Kidney (tissue), 14 donors: ENCODE measurements around the gene XYLT1. TPM values are rescaled to one million over a fixed set of nuclear protein-coding genes. Genes with fewer than 3 reads are reported as not detected.

Source experiments
- DNase-seq, 5 donors: peaks; one replicate each; pipeline ENCODE4 v3.0.0-alpha.2; 2013 to 2020
- FAIRE-seq: peaks from 2 replicates; lab custom pipeline; 2012; peaks lifted over from hg19 to GRCh38; lab: Jason Lieb, UNC
- H3K27ac ChIP-seq, 2 donors: one replicate each; pipeline ENCODE4 v1.7.0; 2013; ENCODE audit warnings: low read depth in 2 of 2, low read length in 2 of 2, inconsistent platforms in 1 of 2
- H3K27me3 ChIP-seq: one replicate; pipeline ENCODE4 v1.7.1; 2013; ENCODE audit warnings: low read length, inconsistent platforms; ENCODE audit not compliant: control insufficient read depth, insufficient read depth
- H3K36me3 ChIP-seq, 3 donors: one replicate each; pipeline versions ENCODE4 v1.7.0 to v1.7.1; 2013; ENCODE audit warnings: low read length in 3 of 3, control low read depth in 1 of 3, inconsistent platforms in 1 of 3; ENCODE audit not compliant: insufficient read depth in 3 of 3, control insufficient read depth in 2 of 3
- H3K4me1 ChIP-seq, 3 donors: one replicate each; pipeline versions ENCODE4 v1.7.0 to v1.7.1; 2013; ENCODE audit warnings: low read length in 3 of 3, inconsistent platforms in 1 of 3, low read depth in 1 of 3; ENCODE audit not compliant: control insufficient read depth in 2 of 3, insufficient read depth in 2 of 3
- H3K4me3 ChIP-seq, 3 donors: one replicate each; pipeline versions ENCODE4 v1.7.0 to v1.8.1; 2013; ENCODE audit warnings: low read length in 3 of 3, control low read depth in 1 of 3, inconsistent platforms in 1 of 3
- H3K9ac ChIP-seq, 3 donors: one replicate each; pipeline versions ENCODE4 v1.7.0 to v1.7.1; 2013; ENCODE audit warnings: low read length in 3 of 3, control low read depth in 1 of 3, inconsistent platforms in 1 of 3
- H3K9me3 ChIP-seq, 3 donors: one replicate each; pipeline versions ENCODE4 v1.7.0 to v1.7.1; 2013; ENCODE audit warnings: low read length in 3 of 3, control low read depth in 1 of 3, inconsistent platforms in 1 of 3; ENCODE audit not compliant: control insufficient read depth in 2 of 3, insufficient read depth in 1 of 3
- CTCF ChIP-seq: IDR thresholded peaks from 3 replicates; pipeline ENCODE4 v1.5.1; 2012; ENCODE audit warnings: mild to moderate bottlenecking, moderate library complexity, borderline replicate concordance; ENCODE audit not compliant: insufficient read depth; ENCODE audit errors: extremely low read depth
- intact Hi-C: fragments of 100-400 bp; cut with DNase I; formaldehyde crosslinking; loops from one replicate; pipeline ENCODE4 v1.11.1; 2022
- polyA plus RNA-seq: library from polyadenylated mRNA; stranded (reverse); fragments of 350-450 nt; fragmentation: Illumina TruSeq; extraction: RNeasy Lipid Tissue Mini Kit (QIAGEN cat#74804); gene quantifications from one replicate; pipeline ENCODE4 v1.2.3, GENCODE V29; 2014; ENCODE audit warnings: low read depth, low replicate concordance; ENCODE audit not compliant: insufficient read depth
- total RNA-seq: library from RNA; stranded (reverse); fragmentation: NEBNext Ultra II Directional; extraction: Animal tissue kit (Norgen Biotek cat#: 25700); gene quantifications from one replicate; pipeline ENCODE4 v1.2.1, GENCODE V29; 2021
- donor health status: control.
- donor health status: control.
- donor health status: control.
- donor health status: control.
- donor health status: control.
- donor health status: DM: yes; HTN: yes; CAD: no.
- donor health status: Normal renal cell carcinoma (clear cell type).

The XYLT1 gene
- total and polyA plus RNA-seq, 2 donors from 2014 or later: 0.52 to 7.6 TPM

GRCh38 chr16:17229131-17229530 is 241.6 kb downstream of the XYLT1 start:
- H3K9me3 ChIP-seq: no peaks in the 10 kb centered on the region
- no peaks in the 10 kb centered on the region for H3K4me1 ChIP-seq
- H3K9ac ChIP-seq: no peak overlapping the region
- no peak overlapping the region for H3K27ac ChIP-seq
- H3K4me3 ChIP-seq: no peak overlapping the region
- TF ChIP-seq CTCF: no peak
- no peaks in the 10 kb centered on the region for H3K36me3 ChIP-seq
- FAIRE-seq: no peak
- intact Hi-C loops: no loop called here
- H3K27me3 ChIP-seq: no peaks in the 10 kb centered on the region
- DNase-seq: no peak

- DNase-seq (no peak), FAIRE-seq (no peak)
- TF ChIP-seq CTCF: no peak
- intact Hi-C loops: no loop called here
- Histone ChIP-seq H3K27me3 (no peaks in the 10 kb centered on the region), H3K4me1 (no peaks in the 10 kb centered on the region), H3K9ac (no peak overlapping the region), H3K36me3 (no peaks in the 10 kb centered on the region), H3K27ac (no peak overlapping the region), H3K9me3 (no peaks in the 10 kb centered on the region), H3K4me3 (no peak overlapping the region)
Observed at GRCh38 chr16:17228708-17229055, 242.1 kb downstream of the XYLT1 start.

- Histone ChIP-seq H3K9me3 (no peaks in the 10 kb centered on the region), H3K4me3 (no peak overlapping the region), H3K9ac (no peak overlapping the region), H3K36me3 (no peaks in the 10 kb centered on the region), H3K27ac (no peak overlapping the region), H3K4me1 (no peaks in the 10 kb centered on the region), H3K27me3 (no peaks in the 10 kb centered on the region)
- intact Hi-C loops: no loop called here
- no peak for DNase-seq
- no peak for TF ChIP-seq CTCF
- no peak for FAIRE-seq
Observed at GRCh38 chr16:17228048-17228707, 242.6 kb downstream of the XYLT1 start.

- H3K4me1 ChIP-seq: no peaks in the 10 kb centered on the region
- no peak overlapping the region for H3K27ac ChIP-seq
- H3K27me3 ChIP-seq: no peaks in the 10 kb centered on the region
- intact Hi-C loops: no loop called here
- FAIRE-seq (no peak), DNase-seq (no peak)
- H3K36me3 ChIP-seq: no peaks in the 10 kb centered on the region
- TF ChIP-seq CTCF: no peak
- no peak overlapping the region for H3K4me3 ChIP-seq
- no peaks in the 10 kb centered on the region for H3K9me3 ChIP-seq
- H3K9ac ChIP-seq: no peak overlapping the region
Observed at GRCh38 chr16:17227278-17227677, 243.5 kb downstream of the XYLT1 start.
